Erythroblast (primary cell): ENCODE data around the gene ID1.

Experiments
- GATA1 ChIP-seq: IDR thresholded peaks from 2 replicates; pipeline ENCODE4 v1.6.1; 2011; ENCODE audit warnings: low read depth, mild to moderate bottlenecking, control low read depth, low read length, moderate library complexity
- POLR2A ChIP-seq: IDR thresholded peaks from 2 replicates; pipeline ENCODE4 v1.6.1; 2011; ENCODE audit warnings: mild to moderate bottlenecking, low read length

- no peak for TF ChIP-seq POLR2A
- no peak for TF ChIP-seq GATA1
These were observed 24.4 kb upstream of the ID1 start for GRCh38 chr20:31580706-31581105.
